NCI-H1105 treated with DMSO at 0.1 percent for 48 hours (cell line): Measurements from ENCODE around the gene LRP6.

Experiments
- DNase-seq: peaks from one replicate; lab custom pipeline; 2025; lab: John Stamatoyannopoulos, UW

The LRP6 gene

DNA sequence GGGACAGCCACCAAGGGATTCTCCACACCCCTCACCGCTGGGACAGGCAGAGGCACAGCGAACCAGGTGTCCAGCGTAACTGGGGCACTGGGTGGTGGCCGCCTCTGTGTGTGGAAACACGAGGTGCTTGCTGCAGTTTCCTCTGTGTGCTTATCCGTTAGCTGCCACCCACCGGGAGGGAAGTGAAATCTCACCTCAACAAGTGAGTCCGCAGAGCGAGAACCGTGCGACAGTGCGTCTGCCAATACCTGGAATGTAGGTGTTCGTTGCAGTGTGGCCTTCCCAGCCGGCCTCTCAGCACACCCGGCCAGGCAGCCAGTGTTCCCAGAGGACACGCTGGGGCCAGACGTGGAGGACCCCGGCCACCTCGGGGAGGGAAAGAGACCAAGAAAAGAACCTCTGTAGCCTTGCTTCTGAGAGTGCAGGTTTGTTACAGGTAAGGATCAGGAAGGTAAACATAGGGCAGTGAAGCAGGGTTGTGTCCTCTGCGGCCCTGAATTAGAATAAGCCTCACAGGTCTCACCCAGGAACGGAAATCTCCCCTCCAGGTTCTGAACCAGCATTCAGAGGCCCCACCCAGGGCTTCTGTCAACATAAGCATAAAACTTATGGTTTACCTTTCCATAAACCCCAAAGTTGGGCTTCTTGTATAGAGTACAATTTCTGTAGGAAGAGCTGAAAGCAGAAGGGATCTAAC lies 194.6 kb downstream of the LRP6 start:
- no peak for DNase-seq

DNA sequence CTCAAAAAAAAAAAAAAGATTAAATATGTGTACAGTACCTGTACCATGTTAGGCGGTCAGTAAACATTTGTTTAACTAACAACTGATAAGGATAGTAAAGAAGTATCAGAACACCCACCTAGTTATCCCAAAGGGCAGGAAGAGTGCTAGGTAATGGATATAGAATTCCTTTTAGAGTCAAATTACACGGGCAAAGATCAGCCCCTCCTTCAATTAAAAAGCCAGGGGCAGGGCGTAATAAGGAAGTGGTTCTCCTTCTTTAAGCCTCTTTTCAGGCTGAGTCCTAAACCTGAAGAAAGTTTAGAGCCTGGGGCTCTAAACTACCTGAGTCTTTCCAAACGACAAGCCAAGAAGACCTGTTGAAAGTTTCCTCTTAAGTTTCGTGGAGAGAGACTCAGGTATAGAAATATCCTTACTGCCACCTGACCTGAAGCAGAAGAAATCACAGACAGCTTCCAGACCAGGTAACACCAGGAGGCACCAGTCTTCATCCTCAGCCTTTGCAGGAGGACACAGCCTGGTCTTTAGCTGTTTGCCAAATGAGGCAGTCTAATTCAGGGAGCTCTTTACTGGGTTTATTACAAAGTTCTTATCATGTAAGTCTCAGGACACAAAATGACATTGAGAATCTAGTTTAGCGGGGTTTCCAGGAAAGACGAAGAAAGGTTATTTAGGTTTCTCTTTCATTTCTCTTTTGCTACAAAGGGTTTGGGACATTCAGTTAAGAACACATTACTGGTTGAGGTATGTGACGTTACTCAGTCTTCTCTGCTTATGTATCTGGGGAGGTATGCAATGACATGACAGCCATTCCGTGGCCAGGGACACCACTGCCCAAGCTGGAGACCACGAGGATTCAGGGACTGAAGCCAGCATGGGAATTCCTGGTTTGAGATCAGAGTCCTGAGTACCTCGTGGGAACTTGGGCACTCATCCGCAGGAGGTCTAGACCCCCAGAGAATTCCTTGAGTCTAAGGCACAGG lies 195.9 kb downstream of the LRP6 start, which contains the start of gene BCL2L14:
Gene BCL2L14, plus strand, starts transcription at position 266 of the 983 bp plus-strand sequence. CDS start 8,367 bp downstream, outside the sequence.
- no peak for DNase-seq

DNA sequence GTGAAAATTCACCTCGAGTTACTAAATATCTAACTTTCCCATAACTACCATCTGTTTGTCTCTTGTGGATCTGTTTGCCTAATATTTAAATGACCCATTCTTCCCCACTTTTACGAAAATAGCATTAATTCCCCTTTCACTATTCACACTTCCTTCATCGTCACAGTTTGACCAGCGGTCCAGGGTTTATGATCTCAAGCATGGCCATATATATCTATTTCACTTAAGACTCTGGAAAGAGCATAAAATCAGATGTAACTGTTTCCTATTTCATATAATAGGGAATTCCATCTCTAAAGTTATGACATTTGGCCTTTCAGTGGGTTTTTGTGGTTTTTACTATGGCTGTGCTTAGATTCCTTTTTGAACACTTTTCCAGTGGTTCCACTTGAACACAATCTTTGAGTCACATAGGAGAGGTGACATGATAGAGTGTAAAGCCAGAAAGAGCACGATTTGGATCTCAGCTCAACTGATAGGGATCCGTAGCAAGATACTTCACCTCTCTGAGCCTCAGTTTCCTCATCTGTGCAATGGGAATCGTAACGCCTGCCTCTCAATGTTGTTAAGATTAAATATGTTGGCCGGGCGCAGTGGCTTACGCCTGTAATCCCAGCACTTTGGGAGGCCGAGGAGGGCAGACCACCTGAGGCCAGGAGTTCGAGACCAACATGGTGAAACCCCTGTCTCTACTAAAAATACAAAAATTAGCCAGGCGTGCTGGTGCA lies 196.9 kb downstream of the LRP6 start:
- DNase-seq, result no peak

DNA sequence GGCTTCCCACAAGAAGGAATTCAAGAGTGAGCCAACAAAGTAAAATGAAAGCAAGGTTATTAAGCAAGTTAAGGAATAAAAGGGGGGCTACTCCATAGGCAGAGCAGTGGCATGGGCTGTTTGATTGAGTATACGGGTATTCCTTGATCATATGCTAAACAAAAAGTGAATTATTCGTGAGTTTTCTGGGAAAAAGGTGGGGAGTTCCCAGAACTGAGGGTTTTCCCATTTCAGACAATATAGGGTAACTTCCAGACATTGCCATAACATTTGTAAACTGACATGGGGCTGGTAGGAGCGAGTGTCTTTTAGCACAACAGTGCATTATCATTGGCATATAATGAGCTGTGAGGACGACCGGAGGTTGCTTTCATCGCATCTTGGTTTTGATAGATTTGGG lies 198.1 kb downstream of the LRP6 start:
- DNase-seq, result no peak
